ENCODE data around the gene TMEM266.

TMEM266 gene

GRCh38 chr15:76098685-76099084 lies 38.9 kb downstream of the TMEM266 start:
- no peaks in the 10 kb centered on the region for H3K36me3 Mint-ChIP-seq (ENCODE audit: low read depth)
- no peaks in the 10 kb centered on the region for H3K4me1 Mint-ChIP-seq (ENCODE audit: low read depth)
- H3K27me3 Mint-ChIP-seq (ENCODE audit: low read depth), result peaks cover 58% of the 10 kb centered on the region
- H3K9me3 Mint-ChIP-seq, result no peaks in the 10 kb centered on the region
- H3K4me3 Mint-ChIP-seq, result no peak overlapping the region
- H3K27ac Mint-ChIP-seq, result no peak overlapping the region

- no peak overlapping the region for H3K27ac Mint-ChIP-seq
- H3K4me3 Mint-ChIP-seq, result no peak overlapping the region
- peaks cover 51% of the 10 kb centered on the region for H3K27me3 Mint-ChIP-seq (ENCODE audit: low read depth)
- H3K36me3 Mint-ChIP-seq (ENCODE audit: low read depth), result no peaks in the 10 kb centered on the region
- H3K9me3 Mint-ChIP-seq, result no peaks in the 10 kb centered on the region
- H3K4me1 Mint-ChIP-seq (ENCODE audit: low read depth), result no peaks in the 10 kb centered on the region
Measured at GRCh38 chr15:76099388-76099787, 39.6 kb downstream of the TMEM266 start.

DNA sequence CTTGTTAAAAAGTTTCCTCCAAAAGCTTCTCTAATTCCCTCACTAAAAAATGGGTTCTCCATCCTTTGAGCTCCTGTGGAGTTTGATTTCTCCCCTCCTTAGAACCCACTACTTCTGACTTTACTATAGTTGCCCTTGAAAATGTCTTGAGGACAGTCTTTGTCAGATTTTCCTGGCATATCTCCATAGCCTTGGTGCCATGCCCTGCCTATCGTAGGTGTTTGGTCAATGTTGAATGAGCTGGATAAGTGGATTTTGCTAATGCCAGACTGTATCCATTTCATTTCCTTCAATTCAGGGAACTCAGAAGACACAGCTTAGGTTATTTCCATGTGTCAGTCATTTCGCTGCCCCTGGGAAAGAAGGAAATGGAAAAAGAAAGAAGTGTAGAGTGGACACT lies 40.6 kb downstream of the TMEM266 start:
- H3K4me3 Mint-ChIP-seq, result no peak overlapping the region
- H3K27me3 Mint-ChIP-seq (ENCODE audit: low read depth), result peaks cover 41% of the 10 kb centered on the region

DNA sequence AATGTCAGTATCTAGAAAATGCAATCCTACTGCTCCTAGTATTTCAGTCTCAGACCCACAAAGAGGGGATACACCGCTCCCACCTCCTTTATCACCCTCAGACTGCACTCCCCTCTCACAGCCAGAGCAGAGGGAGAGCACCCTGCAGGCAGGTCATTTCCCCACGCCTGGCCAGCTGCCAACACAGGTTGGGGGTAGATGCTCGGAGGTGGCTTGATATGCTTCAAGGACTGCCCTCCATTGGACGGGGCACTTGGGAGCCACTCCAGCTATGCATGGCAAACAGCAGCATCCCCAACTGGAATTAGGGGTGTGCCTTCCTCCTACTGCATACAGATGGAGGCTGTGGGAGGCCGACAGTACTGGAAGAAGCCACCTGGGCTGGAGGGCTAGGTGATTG lies 41.9 kb downstream of the TMEM266 start:
- no peaks in the 10 kb centered on the region for H3K9me3 Mint-ChIP-seq
- H3K36me3 Mint-ChIP-seq (ENCODE audit: low read depth), result no peaks in the 10 kb centered on the region
- H3K4me3 Mint-ChIP-seq, result no peak overlapping the region
- no peak overlapping the region for H3K27ac Mint-ChIP-seq
- peaks cover 29% of the 10 kb centered on the region for H3K27me3 Mint-ChIP-seq (ENCODE audit: low read depth)
- H3K4me1 Mint-ChIP-seq (ENCODE audit: low read depth), result no peaks in the 10 kb centered on the region

More for the DNA sequence above, 40.6 kb downstream of the TMEM266 start:
- Mint-ChIP-seq H3K9me3 (no peaks in the 10 kb centered on the region), H3K4me1 (ENCODE audit: low read depth) (no peaks in the 10 kb centered on the region), H3K27ac (no peak overlapping the region), H3K36me3 (ENCODE audit: low read depth) (no peaks in the 10 kb centered on the region)

- no peak overlapping the region for H3K4me3 Mint-ChIP-seq
- H3K36me3 Mint-ChIP-seq (ENCODE audit: low read depth), result no peaks in the 10 kb centered on the region
- no peaks in the 10 kb centered on the region for H3K4me1 Mint-ChIP-seq (ENCODE audit: low read depth)
- no peaks in the 10 kb centered on the region for H3K9me3 Mint-ChIP-seq
- no peak overlapping the region for H3K27ac Mint-ChIP-seq
- peaks cover 14% of the 10 kb centered on the region for H3K27me3 Mint-ChIP-seq (ENCODE audit: low read depth)
Measured at GRCh38 chr15:76105391-76105790, 45.6 kb downstream of the TMEM266 start.

GRCh38 chr15:76105911-76106310 lies 46.1 kb downstream of the TMEM266 start:
- Mint-ChIP-seq H3K27me3 (ENCODE audit: low read depth) (peaks cover 15% of the 10 kb centered on the region), H3K4me3 (no peak overlapping the region), H3K9me3 (no peaks in the 10 kb centered on the region), H3K27ac (no peak overlapping the region), H3K4me1 (ENCODE audit: low read depth) (no peaks in the 10 kb centered on the region), H3K36me3 (ENCODE audit: low read depth) (no peaks in the 10 kb centered on the region)

DNA sequence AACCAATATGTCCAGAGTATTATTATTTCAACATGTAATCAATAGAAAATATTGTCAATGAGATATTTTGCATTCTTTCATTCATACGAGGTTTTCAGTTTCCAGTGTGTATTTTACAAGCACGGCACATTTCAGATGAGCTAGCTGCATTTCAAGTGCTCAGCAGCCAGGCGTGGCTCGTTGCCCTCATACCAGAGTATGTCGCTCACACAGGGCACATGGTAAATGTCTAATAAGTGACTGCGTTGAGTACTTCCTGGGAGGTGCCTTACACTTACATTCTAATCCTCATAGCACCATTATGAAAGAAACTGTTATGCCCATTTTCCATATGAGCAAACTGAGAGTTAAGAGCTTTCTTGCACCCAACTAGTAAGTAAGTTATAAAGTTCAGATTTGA lies 47.4 kb downstream of the TMEM266 start:
- Mint-ChIP-seq H3K9me3 (no peaks in the 10 kb centered on the region), H3K36me3 (ENCODE audit: low read depth) (no peaks in the 10 kb centered on the region), H3K4me1 (ENCODE audit: low read depth) (no peaks in the 10 kb centered on the region), H3K27me3 (ENCODE audit: low read depth) (peaks cover 12% of the 10 kb centered on the region), H3K4me3 (no peak overlapping the region), H3K27ac (no peak overlapping the region)

- peaks cover 7% of the 10 kb centered on the region for H3K27me3 Mint-ChIP-seq (ENCODE audit: low read depth)
- H3K36me3 Mint-ChIP-seq (ENCODE audit: low read depth), result no peaks in the 10 kb centered on the region
- H3K4me3 Mint-ChIP-seq, result no peak overlapping the region
- no peaks in the 10 kb centered on the region for H3K9me3 Mint-ChIP-seq
- no peaks in the 10 kb centered on the region for H3K4me1 Mint-ChIP-seq (ENCODE audit: low read depth)
- H3K27ac Mint-ChIP-seq, result no peak overlapping the region
Measured at GRCh38 chr15:76108021-76108723, 48.4 kb downstream of the TMEM266 start.

GRCh38 chr15:76109046-76109445 lies 49.3 kb downstream of the TMEM266 start:
- Mint-ChIP-seq H3K27me3 (ENCODE audit: low read depth) (peaks cover 5% of the 10 kb centered on the region), H3K4me3 (no peak overlapping the region), H3K36me3 (ENCODE audit: low read depth) (no peaks in the 10 kb centered on the region), H3K4me1 (ENCODE audit: low read depth) (no peaks in the 10 kb centered on the region), H3K9me3 (no peaks in the 10 kb centered on the region), H3K27ac (no peak overlapping the region)

- peaks cover 11% of the 10 kb centered on the region for H3K27me3 Mint-ChIP-seq (ENCODE audit: low read depth)
Measured at GRCh38 chr15:76114561-76114960, 54.8 kb downstream of the TMEM266 start.

GRCh38 chr15:76116138-76116885 lies 56.5 kb downstream of the TMEM266 start:
- Mint-ChIP-seq H3K36me3 (ENCODE audit: low read depth) (no peaks in the 10 kb centered on the region), H3K27ac (no peak overlapping the region), H3K4me3 (no peak overlapping the region), H3K27me3 (ENCODE audit: low read depth) (peaks cover 6% of the 10 kb centered on the region), H3K4me1 (ENCODE audit: low read depth) (no peaks in the 10 kb centered on the region), H3K9me3 (no peaks in the 10 kb centered on the region)

More at GRCh38 chr15:76114561-76114960, 54.8 kb downstream of the TMEM266 start:
- Mint-ChIP-seq H3K9me3 (no peaks in the 10 kb centered on the region), H3K4me3 (no peak overlapping the region), H3K36me3 (ENCODE audit: low read depth) (no peaks in the 10 kb centered on the region), H3K27ac (no peak overlapping the region), H3K4me1 (ENCODE audit: low read depth) (no peaks in the 10 kb centered on the region)

DNA sequence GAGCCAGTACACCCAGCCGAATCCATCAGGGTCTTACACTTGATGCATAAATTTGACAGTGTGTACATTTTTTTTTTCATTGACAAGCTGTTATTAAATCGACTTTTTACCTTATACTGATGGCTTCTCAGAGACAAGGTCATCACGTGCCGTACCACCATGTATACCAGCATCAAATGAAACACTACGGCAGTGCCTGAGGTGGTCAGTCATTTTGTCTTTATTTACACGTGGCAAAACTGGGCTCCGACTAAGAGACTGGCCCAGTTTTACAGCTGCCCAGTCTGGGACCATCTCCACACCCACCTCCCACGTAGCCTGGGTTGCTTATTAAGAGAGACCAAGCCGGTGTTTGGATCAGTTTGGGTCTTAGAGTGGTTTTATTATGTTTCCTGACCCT lies 57.4 kb downstream of the TMEM266 start:
- H3K36me3 Mint-ChIP-seq (ENCODE audit: low read depth), result no peaks in the 10 kb centered on the region
- no peak overlapping the region for H3K27ac Mint-ChIP-seq
- H3K4me3 Mint-ChIP-seq, result no peak overlapping the region
- peaks cover 6% of the 10 kb centered on the region for H3K27me3 Mint-ChIP-seq (ENCODE audit: low read depth)
- H3K4me1 Mint-ChIP-seq (ENCODE audit: low read depth), result no peaks in the 10 kb centered on the region
- no peaks in the 10 kb centered on the region for H3K9me3 Mint-ChIP-seq

DNA sequence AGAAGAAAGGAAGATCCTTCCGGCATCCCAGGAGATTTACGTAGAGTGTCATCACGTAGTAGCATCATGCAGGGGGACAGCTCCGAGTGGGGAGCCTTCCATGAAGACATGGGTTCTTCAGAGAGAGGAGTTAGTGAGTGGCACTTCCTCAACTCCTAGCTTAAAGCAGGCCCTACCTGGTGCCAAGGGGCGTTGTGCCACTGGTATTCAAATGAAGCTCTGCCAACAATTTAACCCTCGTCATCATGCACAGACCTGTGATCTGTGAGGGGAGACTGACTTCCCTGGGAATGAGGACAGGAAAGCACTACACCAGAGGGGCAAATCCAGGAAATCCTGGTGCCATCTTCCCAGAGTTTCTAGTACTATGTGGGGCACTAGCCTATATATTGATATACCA lies 59.0 kb downstream of the TMEM266 start:
- Mint-ChIP-seq H3K27ac (no peak overlapping the region), H3K4me1 (ENCODE audit: low read depth) (no peaks in the 10 kb centered on the region)

GRCh38 chr15:76123031-76123430 lies 63.2 kb downstream of the TMEM266 start:
- H3K36me3 Mint-ChIP-seq (ENCODE audit: low read depth), result no peaks in the 10 kb centered on the region
- no peaks in the 10 kb centered on the region for H3K9me3 Mint-ChIP-seq
- no peak overlapping the region for H3K4me3 Mint-ChIP-seq
- peaks cover 11% of the 10 kb centered on the region for H3K27me3 Mint-ChIP-seq (ENCODE audit: low read depth)
- H3K4me1 Mint-ChIP-seq (ENCODE audit: low read depth), result no peaks in the 10 kb centered on the region
- no peak overlapping the region for H3K27ac Mint-ChIP-seq

More for the DNA sequence above, 59.0 kb downstream of the TMEM266 start:
- Mint-ChIP-seq H3K9me3 (no peaks in the 10 kb centered on the region), H3K27me3 (ENCODE audit: low read depth) (peaks cover 17% of the 10 kb centered on the region), H3K36me3 (ENCODE audit: low read depth) (no peaks in the 10 kb centered on the region), H3K4me3 (no peak overlapping the region)

GRCh38 chr15:76127169-76127568 lies 67.4 kb downstream of the TMEM266 start:
- H3K27me3 Mint-ChIP-seq (ENCODE audit: low read depth), result peaks cover 25% of the 10 kb centered on the region
- no peak overlapping the region for H3K27ac Mint-ChIP-seq

More at GRCh38 chr15:76127169-76127568, 67.4 kb downstream of the TMEM266 start:
- H3K9me3 Mint-ChIP-seq, result no peaks in the 10 kb centered on the region
- no peaks in the 10 kb centered on the region for H3K4me1 Mint-ChIP-seq (ENCODE audit: low read depth)
- no peak overlapping the region for H3K4me3 Mint-ChIP-seq
- no peaks in the 10 kb centered on the region for H3K36me3 Mint-ChIP-seq (ENCODE audit: low read depth)
